ENCODE results near the gene MPC1L.
"Not testable (repeated sequence)": the region's sequence is repeated elsewhere in the genome, so short reads cannot be mapped to it uniquely, and the experiment has no call there.

The MPC1L gene

DNA sequence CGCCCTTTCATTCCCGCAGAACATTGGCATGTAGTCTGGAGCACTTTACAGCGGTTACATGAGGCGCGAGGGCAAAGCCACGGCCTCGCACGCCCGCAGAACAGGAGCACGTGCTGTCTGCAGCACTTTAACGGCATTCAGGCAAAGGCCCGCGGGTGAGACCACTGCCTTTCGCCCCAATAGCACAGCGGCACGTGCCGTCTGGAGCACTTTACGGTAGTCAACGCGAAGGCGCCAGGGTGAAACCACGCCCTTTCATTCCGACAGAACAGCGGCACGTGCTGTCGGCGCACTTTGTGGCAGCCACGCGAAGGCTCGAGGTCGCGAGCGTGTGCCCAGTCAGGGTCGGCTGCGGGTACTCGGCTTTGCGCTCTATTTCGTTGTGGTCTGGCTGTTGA lies at the start of gene MPC1L:
Gene MPC1L (plus strand): TSS at position 290 of the 398 bp plus-strand sequence. CDS start 138 bp downstream, outside the sequence.
- no peak for DNase-seq

DNA sequence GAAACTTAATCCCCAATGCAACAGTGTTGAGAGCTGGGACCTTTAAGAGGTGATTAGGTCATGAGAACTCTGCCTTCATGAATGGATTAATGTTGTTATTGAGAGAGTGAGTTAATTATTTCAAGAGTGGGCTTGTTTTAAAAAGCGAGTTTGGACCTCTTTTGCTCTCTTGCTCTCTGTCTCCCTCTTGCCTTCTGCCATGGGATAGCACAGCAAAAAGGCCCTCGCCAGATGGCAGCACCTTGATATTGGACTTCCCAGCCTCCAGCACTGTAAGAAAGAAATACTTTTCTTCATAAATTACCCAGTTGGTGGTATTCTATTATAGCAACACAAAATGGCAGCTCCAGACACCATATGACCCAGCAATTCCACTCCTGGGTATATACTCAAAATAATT lies 49.5 kb upstream of the MPC1L start:
- DNase-seq, result peak; percentile 31

DNA sequence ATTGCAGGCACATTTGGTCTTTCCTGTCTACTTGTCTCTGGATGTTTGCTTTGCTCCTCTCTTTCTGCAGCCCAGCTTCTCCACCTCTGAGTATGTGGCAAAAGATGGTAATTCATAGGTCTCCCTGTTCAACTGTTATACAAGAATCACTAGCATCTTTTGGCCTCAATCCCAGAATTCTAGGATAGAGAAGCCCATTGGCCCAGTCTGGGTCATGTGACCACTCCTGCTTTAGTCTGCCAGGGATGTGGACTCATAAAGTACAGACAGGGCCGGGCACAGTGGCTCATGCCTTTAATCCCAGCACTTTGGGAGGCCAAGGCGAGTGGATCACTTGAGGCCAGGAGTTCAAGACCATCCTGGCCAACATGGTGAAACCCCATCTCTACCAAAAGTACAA lies 47.8 kb upstream of the MPC1L start:
- not testable (repeated sequence) for DNase-seq

GRCh38 chrX:40576291-40576690 lies 46.9 kb upstream of the MPC1L start:
- no peak for DNase-seq

- DNase-seq, result no peak
Observed at GRCh38 chrX:40578039-40578695, 45.1 kb upstream of the MPC1L start.

GRCh38 chrX:40579141-40579540 lies 44.1 kb upstream of the MPC1L start:
- no peak for DNase-seq

DNA sequence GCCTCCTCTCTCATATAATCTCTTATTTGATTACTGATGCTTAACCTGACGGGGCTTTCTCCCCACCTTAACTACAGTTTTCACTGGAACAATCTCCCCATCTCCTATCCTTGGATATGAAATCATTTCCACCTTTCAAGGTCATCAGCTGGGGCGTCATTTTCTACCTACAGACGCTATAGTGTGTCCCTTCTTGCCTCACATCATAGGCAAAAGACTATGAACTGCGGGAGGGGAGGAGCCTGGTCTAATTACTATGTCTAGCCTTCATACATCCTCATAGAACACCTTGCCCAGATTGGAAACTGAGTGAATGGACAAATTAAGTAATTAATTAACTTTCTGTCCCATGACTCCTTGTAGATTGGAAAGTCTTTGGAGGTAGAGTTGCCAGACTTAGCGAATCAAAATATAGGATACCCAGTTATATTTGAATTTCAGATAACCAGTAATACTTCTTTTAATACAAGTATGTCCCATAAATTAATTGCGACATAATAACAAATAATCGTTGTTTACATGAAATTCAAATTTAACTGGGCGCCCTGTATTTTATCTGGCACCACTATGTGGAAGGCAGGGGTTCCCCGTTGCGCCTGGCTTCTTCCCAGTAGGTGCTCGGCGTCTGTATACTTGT lies 43.2 kb upstream of the MPC1L start:
- no peak for DNase-seq

DNA sequence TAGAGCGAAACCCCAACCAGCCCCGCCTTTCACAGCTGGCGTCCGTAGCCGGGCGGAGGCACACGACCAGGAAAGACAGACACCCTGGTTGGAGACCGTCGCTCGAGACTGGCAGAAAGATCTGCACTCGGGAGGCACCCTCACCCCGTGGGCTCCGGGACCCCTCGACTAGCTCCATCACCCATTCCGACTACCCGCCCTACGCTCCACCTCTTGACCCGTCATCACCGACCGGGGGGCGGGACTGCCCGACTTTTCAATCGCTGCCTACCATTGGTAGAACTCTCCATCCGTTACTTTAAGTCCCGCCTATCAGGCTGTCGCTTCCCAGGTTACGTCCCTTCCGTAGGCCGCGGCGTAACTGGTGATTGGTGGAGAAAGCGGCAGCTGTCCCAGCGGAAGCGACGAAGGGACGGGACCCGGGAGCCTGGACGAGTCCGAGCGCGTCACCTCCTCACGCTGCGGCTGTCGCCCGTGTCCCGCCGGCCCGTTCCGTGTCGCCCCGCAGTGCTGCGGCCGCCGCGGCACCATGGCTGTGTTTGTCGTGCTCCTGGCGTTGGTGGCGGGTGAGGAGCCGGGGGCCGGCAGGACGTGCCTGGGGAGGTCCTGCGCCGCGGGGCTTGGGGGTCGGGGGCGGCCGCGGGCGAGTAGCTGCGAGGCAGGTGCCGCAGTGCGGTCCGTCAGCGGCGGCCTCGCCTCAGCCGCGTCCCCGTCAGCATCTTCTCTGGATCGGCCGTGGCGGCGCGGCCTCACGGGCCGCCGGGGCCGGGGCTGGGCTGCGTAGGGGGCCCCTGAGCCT lies 42.5 kb upstream of the MPC1L start, which contains the start of gene ATP6AP2:
Gene ATP6AP2 (plus strand): TSS at position 434 of the 799 bp plus-strand sequence. CDS start 96 bp downstream, at position 530.
- DNase-seq, result peak; percentile 93

DNA sequence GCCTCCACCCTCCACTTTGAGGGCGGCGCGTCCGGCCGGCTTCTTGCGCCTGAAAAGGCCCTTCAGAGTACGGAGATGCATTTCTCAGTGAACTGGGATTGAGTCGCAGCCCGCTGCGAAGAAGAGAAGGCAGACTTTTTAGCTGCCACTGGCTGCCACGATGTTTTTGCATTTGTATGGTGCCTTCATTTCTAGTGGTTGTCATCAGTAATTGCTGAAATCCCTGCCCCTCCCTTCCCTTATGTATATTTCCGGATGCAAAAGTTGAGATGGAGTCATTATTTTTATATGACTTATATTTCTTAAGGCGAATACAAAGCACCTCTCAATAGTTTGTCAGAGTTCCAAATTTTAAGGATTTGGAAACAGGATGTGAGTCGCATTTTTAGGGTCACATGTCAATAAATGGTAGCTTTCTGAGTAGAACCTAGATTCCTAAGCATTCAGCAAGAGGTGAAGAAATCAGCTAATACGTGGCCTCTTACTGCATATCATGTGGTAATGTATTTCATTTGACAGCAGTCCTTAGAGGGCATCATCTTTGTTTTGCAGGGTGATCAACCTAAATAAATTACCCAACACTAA lies 41.8 kb upstream of the MPC1L start:
- DNase-seq, result peak; percentile 8

DNA sequence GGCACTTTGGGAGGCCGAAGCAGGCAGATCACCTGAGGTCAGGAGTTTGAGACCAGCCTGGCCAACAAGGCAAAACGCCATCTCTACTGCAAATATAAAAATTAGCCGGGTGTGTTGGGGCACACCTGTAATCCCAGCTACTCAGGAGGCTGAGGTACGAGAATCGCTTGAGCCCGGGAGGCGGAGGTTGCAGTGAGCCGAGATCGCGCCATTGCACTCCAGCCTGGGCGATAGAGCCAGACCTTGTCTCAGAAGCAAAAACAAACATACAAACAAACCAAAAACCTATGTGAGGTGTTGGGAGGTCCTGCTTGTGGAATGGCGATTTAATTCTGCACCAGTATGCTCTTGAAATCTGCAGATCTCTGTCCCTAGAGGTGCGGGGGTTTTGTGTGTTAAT lies 41.0 kb upstream of the MPC1L start:
- not testable (repeated sequence) for DNase-seq

DNA sequence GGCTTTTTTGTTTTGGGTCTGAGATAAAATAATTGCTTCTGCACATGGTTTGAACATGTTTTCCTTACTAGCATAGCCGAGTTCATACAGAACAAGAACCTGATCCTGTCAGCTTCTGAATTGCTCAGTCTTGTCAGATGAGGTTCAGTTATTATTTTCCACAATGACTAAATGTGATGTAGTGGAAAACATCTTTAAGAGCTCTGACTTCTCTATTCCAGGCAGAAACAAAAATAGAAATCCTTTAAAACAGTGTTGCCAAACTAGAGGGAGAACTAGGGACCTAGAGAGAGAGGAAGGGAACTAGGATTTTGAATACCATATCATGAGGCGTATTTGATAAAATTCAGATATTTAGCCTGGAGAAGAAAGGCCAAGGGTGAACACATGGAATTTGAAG lies 40.4 kb upstream of the MPC1L start:
- DNase-seq, result no peak

GRCh38 chrX:40587623-40588022 lies 35.6 kb upstream of the MPC1L start:
- DNase-seq, result not testable (repeated sequence)

DNA sequence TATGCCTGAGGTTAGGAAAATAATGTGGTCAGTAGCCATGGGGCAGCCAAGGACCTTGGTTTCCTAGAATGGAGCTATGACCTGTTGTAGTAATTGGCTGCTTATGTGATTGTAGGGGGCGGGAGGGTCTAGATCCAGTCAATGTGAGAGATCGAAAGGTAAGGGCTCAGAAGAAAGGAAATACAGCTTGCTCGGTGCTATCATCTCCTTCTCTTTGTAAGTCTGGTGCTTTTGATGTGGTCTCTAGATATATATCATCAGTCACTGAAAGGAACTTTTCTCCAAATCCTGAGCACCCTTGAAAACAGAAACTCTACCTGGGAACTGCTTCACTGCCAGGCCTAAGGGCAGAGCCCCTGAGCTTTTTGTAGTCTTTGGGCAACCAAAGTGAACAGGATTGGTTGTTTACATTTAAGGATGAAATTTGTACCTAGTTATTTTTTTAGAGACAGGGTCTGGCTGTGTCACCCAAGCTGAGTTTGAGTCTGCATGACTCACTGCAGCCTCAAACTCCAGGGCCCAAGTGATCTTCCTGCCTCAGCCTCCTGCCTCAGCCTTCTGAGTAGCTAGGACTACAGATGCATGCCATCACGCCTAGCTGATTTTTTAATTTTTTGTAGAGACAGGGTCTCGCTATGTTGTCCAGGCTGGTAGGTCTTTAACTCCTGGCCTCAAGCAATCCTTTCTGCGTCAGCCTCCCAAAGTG lies 33.5 kb upstream of the MPC1L start:
- DNase-seq, result peak; percentile 36

DNA sequence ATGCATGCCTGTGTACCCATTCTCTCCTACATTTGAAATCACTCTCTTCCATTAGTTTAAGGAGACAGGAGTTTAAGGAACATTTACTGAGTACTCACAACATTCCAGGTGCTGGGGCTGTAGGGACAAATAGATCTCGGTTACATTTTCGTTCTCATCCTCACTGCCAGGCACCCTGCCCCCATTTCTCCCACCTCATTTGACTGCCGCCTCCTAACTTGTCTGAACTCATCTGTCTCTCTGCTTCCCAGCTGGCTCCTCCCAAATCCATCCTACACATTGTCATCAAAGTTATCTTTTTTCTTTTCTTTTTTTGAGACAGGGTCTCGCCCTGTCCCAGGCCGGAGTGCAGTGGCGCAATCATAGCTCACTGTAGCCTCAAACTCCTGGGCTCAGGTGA lies 19.8 kb upstream of the MPC1L start:
- DNase-seq, result no peak

GRCh38 chrX:40607381-40607780 lies 15.8 kb upstream of the MPC1L start:
- DNase-seq, result no peak

GRCh38 chrX:40612511-40612910 lies 10.7 kb upstream of the MPC1L start:
- DNase-seq, result no peak

DNA sequence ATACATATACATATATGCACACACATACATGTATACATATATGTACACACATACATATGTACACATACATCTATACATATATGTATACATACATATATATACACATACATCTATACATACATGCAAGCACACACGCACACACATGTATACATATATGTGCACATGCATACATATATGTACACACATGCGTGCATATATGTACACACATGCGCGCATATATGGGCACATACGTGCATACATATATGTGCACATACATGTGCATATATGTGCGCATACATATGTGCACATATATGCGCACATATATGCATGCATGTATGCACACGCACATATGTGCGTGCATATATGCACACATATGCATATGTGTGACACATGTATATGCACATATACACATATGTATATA lies 7.3 kb upstream of the MPC1L start:
- DNase-seq, result no peak

DNA sequence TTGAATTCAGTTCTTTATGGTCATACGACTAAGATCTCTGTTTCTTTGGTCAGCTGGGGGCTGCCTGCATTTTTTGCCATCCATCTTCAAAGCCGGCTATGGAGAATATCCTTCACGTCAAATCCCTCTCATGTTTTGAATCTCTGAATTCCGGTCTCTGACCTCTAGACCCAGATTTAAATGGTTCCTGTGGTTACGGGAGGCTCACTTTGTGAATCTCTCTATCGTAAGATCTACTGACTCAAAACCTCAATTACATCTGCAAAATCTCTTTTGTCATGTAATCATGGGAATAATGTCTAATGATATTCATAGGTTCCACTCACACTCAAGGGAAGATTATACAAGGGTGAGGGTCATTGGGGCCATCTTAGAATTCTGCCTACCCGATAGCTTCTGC lies 5.7 kb upstream of the MPC1L start:
- DNase-seq, result no peak

- DNase-seq, result no peak
Observed at GRCh38 chrX:40622479-40623138, 619 bp upstream of the MPC1L start.

- DNase-seq, result no peak
Observed at GRCh38 chrX:40623665-40624064, 437 bp downstream of the MPC1L start.

DNA sequence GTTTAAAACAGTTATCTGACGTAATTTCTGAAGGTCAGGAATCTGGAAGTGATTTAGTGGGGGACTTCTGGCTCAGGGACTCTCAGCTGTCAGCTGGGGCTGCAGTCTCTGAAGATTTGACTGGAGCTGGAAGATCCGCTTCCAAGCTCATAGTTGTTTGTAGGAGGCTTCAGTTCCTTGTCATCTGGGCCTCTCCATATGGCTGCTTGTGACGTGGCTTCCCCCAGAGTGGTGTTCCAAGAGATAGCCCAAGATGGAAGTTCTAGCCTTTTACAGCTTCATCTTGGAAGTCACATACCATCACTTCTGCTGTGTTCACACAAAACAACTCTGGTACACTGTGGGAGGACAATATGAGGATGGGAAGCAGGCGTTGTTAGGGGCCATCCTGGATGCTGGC lies 2.1 kb downstream of the MPC1L start:
- DNase-seq, result no peak

GRCh38 chrX:40628506-40628905 lies 5.3 kb downstream of the MPC1L start:
- DNase-seq, result no peak
